Effector memory CD4-positive, alpha-beta T cell (primary cell): ENCODE measurements around the gene BANF2.

Experiments
- DNase-seq, 3 donors: peaks; one replicate each; pipeline ENCODE4 v3.0.0-alpha.2; 2020
- H3K27ac ChIP-seq: 2 replicates; pipeline ENCODE4 v1.7.0; 2013; ENCODE audit warnings: mild to moderate bottlenecking, low read length, moderate library complexity; ENCODE audit not compliant: insufficient read depth, poor library complexity, severe bottlenecking
- H3K27me3 ChIP-seq: replicated peaks from 2 replicates; pipeline ENCODE4 v1.7.0; 2013; ENCODE audit warnings: mild to moderate bottlenecking, low read length; ENCODE audit not compliant: insufficient read depth, control insufficient read depth, poor library complexity, severe bottlenecking
- H3K36me3 ChIP-seq: 2 replicates; pipeline ENCODE4 v1.7.0; 2013; ENCODE audit warnings: mild to moderate bottlenecking, low read length, moderate library complexity; ENCODE audit not compliant: control insufficient read depth, insufficient read depth
- H3K4me1 ChIP-seq: 2 replicates; pipeline ENCODE4 v1.7.0; 2013; ENCODE audit warnings: low read length, mild to moderate bottlenecking; ENCODE audit not compliant: control insufficient read depth, insufficient read depth, poor library complexity, severe bottlenecking
- H3K4me3 ChIP-seq: 2 replicates; pipeline ENCODE4 v1.7.0; 2013; ENCODE audit warnings: low read length, low read depth, mild to moderate bottlenecking; ENCODE audit not compliant: insufficient read depth, poor library complexity, severe bottlenecking
- H3K9me3 ChIP-seq: 2 replicates; pipeline ENCODE4 v1.7.0; 2013; ENCODE audit warnings: mild to moderate bottlenecking, low read length, moderate library complexity; ENCODE audit not compliant: control insufficient read depth

Gene BANF2

DNA sequence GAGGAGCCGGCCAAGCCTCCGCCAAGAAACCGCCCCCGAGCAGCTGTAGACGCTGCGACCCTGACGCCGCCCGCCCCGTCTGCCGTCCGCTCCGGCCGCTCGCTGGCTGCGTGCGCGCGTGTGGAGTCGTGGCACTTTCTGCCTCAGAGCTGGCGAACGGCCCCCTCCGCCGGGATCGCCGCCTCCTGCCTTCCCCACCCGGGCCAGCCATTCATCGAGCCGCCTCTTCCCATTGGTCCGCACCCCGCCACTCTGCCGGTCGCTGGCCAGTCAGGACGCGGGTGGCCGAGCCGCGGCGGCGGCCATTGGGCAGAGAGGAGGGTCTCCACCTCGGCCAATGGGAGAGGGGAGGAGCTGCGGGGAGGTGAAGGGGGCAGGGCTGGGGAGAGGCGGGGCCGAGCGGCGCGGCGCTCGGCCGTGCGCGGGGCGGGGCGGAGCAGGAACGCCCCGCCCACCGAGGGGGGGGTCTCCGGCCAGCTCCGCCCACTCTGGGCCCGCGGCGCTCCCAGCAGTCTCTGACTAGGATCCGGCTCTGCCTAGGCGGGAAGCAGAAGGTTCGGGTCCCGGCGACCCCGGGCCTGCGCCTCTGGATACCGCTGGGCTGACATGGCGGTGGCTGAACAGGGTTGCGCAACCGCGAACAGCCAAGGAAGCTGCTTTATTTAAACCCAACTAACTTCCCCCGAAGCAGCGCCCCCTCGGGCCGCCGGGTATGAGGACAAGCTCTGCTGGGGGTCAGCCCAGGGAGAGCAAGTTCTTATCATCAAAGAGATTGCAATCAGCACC lies 17.5 kb upstream of the BANF2 start, which contains the start of gene RRBP1:
TSS of gene RRBP1 (minus strand) at position 140 of the 786 bp plus-strand sequence. CDS start 21,735 bp downstream, outside the sequence.
- peak within 1 kb of the TSS; percentile 77 for H3K4me3 ChIP-seq
- peak; percentile 96 to 97 (median 96) for DNase-seq
- peaks cover 4% of the 10 kb centered on the region for H3K27me3 ChIP-seq
- peak within 1 kb of the TSS; percentile 68 for H3K27ac ChIP-seq
- peaks cover 12% of the 10 kb centered on the region for H3K4me1 ChIP-seq
- H3K36me3 ChIP-seq = no peaks in the 10 kb centered on the region
- peaks cover 4% of the 10 kb centered on the region for H3K9me3 ChIP-seq

DNA sequence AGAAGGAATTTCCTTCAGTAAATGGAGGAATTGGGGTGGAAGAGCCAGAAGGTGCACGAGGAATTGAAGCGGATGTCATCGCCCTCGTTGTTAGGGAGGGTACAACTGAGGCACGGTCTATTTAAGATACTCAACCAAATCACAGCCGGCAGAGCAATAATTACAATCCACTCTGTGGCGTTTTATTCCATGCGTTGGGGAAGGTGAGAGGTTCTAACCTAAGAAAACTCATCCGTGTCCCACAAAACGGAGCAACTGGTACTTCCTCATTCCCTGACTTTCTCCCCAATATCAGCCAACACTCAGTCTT lies 16.9 kb upstream of the BANF2 start:
- Histone ChIP-seq H3K27ac (peak overlapping the region; percentile 68), H3K27me3 (peaks cover 5% of the 10 kb centered on the region), H3K36me3 (no peaks in the 10 kb centered on the region), H3K4me1 (peaks cover 12% of the 10 kb centered on the region), H3K9me3 (peaks cover 4% of the 10 kb centered on the region), H3K4me3 (peak overlapping the region; percentile 77)
- DNase-seq = no peak

DNA sequence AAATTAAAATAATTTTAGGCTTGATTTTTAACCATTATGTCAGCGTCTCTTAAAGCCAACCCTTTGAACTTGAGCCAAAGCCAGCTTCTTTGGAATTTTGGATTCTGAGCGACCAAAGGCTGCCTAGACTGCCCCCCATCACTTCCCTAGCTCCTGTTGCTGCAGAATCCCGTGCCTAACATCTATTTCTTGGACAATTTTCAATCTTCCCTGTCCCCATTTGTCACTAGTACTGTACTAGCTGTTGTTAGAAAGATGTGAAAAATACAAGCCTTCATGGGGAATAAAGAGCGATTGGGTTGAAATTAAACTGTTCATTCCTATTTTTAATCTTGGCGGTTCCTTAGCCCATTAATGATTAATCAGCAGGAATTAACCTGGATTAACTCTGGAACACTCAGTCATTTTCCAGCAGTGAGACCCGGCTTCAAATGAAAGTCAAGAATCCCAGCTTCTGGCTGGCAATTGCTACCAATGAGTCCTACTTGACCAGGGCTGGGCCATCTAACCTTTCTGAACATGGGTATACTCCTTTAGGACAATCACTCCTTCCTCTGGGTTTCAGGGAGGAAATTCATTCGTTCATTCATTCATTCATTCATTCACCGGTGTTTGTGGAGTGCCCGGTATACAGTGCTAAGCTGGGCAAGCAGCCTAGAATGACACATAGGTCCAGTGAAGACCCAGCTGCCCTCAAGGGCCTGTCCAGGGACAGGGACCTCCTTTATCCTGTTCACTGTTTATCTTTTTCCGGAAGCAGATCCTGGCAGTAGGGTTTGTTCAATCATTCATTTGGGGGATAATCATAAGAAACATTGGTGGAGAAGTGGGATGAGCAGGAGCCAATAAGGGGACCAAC lies 16.3 kb upstream of the BANF2 start:
- Histone ChIP-seq H3K27me3 (peaks cover 5% of the 10 kb centered on the region), H3K9me3 (peaks cover 4% of the 10 kb centered on the region), H3K4me1 (peaks cover 12% of the 10 kb centered on the region), H3K36me3 (no peaks in the 10 kb centered on the region), H3K27ac (no peak overlapping the region), H3K4me3 (peak overlapping the region; percentile 77)
- no peak for DNase-seq

DNA sequence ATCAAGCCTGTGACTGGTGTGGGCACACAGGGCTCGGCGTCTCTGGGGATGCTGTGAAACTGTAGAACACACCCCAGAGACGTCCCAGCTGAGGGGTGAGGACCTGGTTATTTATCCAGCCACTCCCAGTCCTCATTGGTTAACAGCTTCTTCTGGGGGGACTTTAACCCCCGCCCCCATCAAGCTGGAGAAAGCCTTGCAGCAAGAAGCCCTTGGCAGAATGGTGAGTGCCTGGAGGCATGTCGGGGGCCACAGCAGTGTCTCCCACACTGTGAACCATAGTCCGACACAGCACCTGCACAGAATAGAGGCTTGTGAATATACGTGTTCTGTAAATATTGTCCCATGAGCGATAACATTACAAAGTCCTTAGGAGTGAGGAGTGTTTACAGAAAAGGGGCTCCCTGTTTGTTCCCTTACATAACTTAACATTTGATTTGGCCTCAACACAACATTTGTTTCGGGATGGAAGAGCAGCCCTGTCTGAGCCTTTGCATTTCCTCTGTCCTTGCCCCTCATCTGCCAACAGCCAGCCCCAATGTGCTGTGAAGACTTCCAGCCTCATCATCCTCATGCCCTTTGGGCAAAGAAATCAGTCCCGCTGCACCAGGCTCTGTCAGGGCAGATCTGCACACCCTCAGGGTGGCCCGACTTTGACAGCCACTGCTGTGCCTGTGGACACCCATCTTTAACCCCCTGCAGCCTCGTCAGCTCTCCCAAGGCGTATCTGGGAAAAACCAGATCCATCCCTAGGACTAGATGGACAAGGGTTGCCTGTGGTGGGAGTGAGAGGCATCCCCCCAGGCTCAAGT lies 15.5 kb upstream of the BANF2 start:
- no peak overlapping the region for H3K4me3 ChIP-seq
- no peak overlapping the region for H3K27ac ChIP-seq
- peaks cover 12% of the 10 kb centered on the region for H3K4me1 ChIP-seq
- peaks cover 5% of the 10 kb centered on the region for H3K27me3 ChIP-seq
- H3K9me3 ChIP-seq = peaks cover 4% of the 10 kb centered on the region
- DNase-seq = no peak
- no peaks in the 10 kb centered on the region for H3K36me3 ChIP-seq

DNA sequence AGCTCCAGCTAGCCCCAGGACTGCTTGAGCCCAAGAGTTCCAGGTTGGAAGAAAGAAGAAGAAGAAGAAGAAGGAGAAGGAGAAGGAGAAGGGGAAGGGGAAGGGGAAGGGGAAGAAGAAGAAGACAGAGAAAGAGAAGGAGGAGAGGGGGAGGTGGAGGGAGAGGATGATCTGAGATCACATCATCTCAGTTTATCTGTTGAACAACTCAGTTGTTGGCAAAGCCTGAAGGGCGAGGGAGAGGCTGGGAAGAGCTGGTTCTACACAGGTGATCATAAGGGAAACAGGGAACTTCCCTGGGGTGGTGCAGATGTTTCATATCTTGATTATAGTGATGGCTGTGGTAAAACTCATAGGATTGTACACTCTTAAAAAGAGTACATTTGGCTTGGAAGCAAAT lies 14.6 kb upstream of the BANF2 start:
- no peak overlapping the region for H3K4me3 ChIP-seq
- H3K36me3 ChIP-seq = no peaks in the 10 kb centered on the region
- H3K9me3 ChIP-seq = peaks cover 4% of the 10 kb centered on the region
- H3K27me3 ChIP-seq = peaks cover 5% of the 10 kb centered on the region
- no peak for DNase-seq
- no peak overlapping the region for H3K27ac ChIP-seq
- H3K4me1 ChIP-seq = peaks cover 11% of the 10 kb centered on the region

DNA sequence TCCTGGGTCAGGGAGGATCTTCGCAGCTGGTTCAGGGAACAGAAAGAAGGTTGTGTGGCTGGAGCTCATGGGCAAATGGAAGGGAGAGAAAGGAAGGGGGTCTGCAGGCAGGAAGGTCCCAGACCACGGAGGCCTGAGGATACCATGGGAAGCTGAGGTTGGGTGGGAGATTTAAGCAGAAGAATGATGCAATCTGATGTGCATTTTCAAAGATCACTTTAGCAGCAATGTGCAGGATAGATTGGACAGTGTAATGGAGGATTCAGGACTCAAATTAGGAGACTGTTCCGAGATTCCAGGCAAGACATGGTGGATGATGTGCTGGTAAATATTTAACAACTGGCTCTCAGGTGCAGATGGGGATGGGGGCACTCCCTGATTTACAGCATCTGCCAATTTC lies 12.0 kb upstream of the BANF2 start:
- no peak for DNase-seq
- Histone ChIP-seq H3K4me3 (no peak overlapping the region), H3K9me3 (peaks cover 4% of the 10 kb centered on the region), H3K27ac (no peak overlapping the region), H3K27me3 (peaks cover 5% of the 10 kb centered on the region), H3K36me3 (no peaks in the 10 kb centered on the region), H3K4me1 (peaks cover 4% of the 10 kb centered on the region)

DNA sequence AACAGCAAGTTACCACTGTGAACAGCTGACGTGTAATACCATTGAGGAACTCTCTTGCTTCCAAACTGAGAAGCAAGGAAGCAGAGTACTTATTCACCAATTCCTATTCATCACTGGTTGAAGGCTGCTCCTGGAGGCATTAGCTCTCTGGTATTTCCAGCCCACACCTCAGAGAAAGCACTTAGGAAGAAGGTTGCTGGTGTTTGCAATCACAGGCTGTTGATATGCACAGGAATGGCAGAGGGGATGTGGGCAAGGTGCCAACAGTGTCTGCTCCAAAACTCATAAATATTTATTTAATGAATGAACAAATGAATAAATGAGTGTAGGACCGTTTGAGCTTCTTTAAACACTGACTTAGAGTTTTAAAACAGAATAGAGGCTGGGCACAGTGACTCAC lies 10.8 kb upstream of the BANF2 start:
- DNase-seq = no peak
- H3K4me3 ChIP-seq = no peak overlapping the region
- H3K27ac ChIP-seq = no peak overlapping the region
- H3K36me3 ChIP-seq = no peaks in the 10 kb centered on the region
- no peaks in the 10 kb centered on the region for H3K4me1 ChIP-seq
- H3K27me3 ChIP-seq = peaks cover 5% of the 10 kb centered on the region
- peaks cover 4% of the 10 kb centered on the region for H3K9me3 ChIP-seq

DNA sequence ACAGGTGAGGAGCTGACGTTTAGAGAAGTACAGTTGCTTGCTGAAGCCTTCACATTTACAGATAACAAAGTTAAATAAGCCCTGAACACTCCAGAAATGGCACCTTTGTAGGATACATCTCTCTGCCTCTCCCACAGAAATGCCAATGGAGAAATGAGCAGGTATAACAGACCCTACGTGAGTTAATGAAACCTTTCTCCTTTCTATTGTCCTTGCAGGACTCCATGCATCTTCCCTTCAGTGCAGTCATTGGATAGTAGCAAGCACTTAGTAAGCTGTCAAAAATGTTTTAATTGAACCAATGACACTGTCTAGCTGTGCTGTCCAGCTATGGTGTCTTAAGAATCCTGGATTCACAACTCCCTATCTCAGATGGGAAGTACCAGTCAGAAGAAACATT lies 9.6 kb upstream of the BANF2 start:
- peaks cover 4% of the 10 kb centered on the region for H3K9me3 ChIP-seq
- no peaks in the 10 kb centered on the region for H3K36me3 ChIP-seq
- no peak overlapping the region for H3K4me3 ChIP-seq
- DNase-seq = no peak
- peaks cover 5% of the 10 kb centered on the region for H3K27me3 ChIP-seq
- no peaks in the 10 kb centered on the region for H3K4me1 ChIP-seq
- no peak overlapping the region for H3K27ac ChIP-seq

DNA sequence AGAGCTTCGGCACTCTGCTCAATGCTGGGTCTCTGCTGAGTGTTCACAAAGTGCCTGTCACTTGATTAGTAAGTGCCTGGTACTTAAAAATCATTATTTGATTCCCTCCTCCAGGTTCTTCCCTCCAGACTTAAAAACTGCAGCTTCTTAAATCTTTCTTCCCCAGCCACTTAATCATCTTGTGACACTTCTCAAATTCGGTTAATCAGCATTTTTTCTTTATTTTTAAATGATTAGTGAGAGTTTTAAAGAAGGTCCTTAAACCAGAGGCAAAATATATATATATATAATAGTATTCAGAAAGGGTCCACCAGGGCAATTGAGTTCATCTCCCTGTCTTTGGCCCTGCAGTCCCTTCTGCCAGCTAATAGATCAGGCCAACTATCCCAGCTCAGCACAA lies 8.0 kb upstream of the BANF2 start:
- peaks cover 2% of the 10 kb centered on the region for H3K9me3 ChIP-seq
- no peak overlapping the region for H3K27ac ChIP-seq
- H3K4me3 ChIP-seq = no peak overlapping the region
- DNase-seq = no peak
- H3K4me1 ChIP-seq = no peaks in the 10 kb centered on the region
- peaks cover 5% of the 10 kb centered on the region for H3K27me3 ChIP-seq
- no peaks in the 10 kb centered on the region for H3K36me3 ChIP-seq
